ENCODE measurements around the gene KRTAP10-4. TPM values are rescaled to one million over a fixed set of nuclear protein-coding genes. Genes with fewer than 3 reads are reported as not detected.
"Not testable (repeated sequence)": the region's sequence is repeated elsewhere in the genome, so short reads cannot be mapped to it uniquely, and the experiment has no call there.

KRTAP10-4 gene
- total and polyA plus RNA-seq, 2 experiments from 2014 or later = not detected

GRCh38 chr21:44596068-44596725 is 22.7 kb downstream of the KRTAP10-4 start:
- Histone ChIP-seq H3K9me3 (ENCODE audit: low read depth) (no peaks in the 10 kb centered on the region), H3K36me3 (replicated peaks; ENCODE audit: insufficient read depth, low read depth) (no peaks in the 10 kb centered on the region), H4K20me1 (ENCODE audit: insufficient read depth, poor library complexity, severe bottlenecking) (no peaks in the 10 kb centered on the region), H3K4me2 (no peak overlapping the region), H3K27ac (no peak overlapping the region), H3K79me2 (no peaks in the 10 kb centered on the region), H3K27me3 (no peaks in the 10 kb centered on the region), H3K4me1 (ENCODE audit: insufficient read depth) (peaks cover 7% of the 10 kb centered on the region), H3K4me3 (no peak overlapping the region), H2AFZ (no peak overlapping the region), H3K9me2 (replicated peaks; ENCODE audit: insufficient read depth) (no peaks in the 10 kb centered on the region)
- no peak for DNase-seq (ENCODE audit: low spot score)
- TF ChIP-seq EZH2phosphoT487 (IDR thresholded peaks at IDR 0.05; ENCODE audit: low read depth, severe bottlenecking, unreplicated experiment) (no peak), EZH2 (IDR thresholded peaks at IDR 0.05; ENCODE audit: borderline replicate concordance) (no peak), CTCF (IDR thresholded peaks at IDR 0.05; ENCODE audit: poor library complexity) (no peak)
- 86% methylated on average over 9 of the region's 9 CpGs for WGBS (ENCODE audit: low lambda C conversion rate, missing lambda C conversion rate)

- H3K27ac ChIP-seq = no peak overlapping the region
- no peaks in the 10 kb centered on the region for H3K27me3 ChIP-seq
- TF ChIP-seq CTCF (IDR thresholded peaks at IDR 0.05; ENCODE audit: poor library complexity) (no peak), EZH2 (IDR thresholded peaks at IDR 0.05; ENCODE audit: borderline replicate concordance) (no peak), EZH2phosphoT487 (IDR thresholded peaks at IDR 0.05; ENCODE audit: low read depth, severe bottlenecking, unreplicated experiment) (no peak)
- H3K36me3 ChIP-seq (replicated peaks; ENCODE audit: insufficient read depth, low read depth) = no peaks in the 10 kb centered on the region
- peaks cover 7% of the 10 kb centered on the region for H3K4me1 ChIP-seq (ENCODE audit: insufficient read depth)
- no peak for DNase-seq (ENCODE audit: low spot score)
- no peak overlapping the region for H3K4me3 ChIP-seq
- H3K9me2 ChIP-seq (replicated peaks; ENCODE audit: insufficient read depth) = no peaks in the 10 kb centered on the region
- no peaks in the 10 kb centered on the region for H4K20me1 ChIP-seq (ENCODE audit: insufficient read depth, poor library complexity, severe bottlenecking)
- 70% methylated on average over 11 of the region's 11 CpGs for WGBS (ENCODE audit: low lambda C conversion rate, missing lambda C conversion rate)
- no peaks in the 10 kb centered on the region for H3K9me3 ChIP-seq (ENCODE audit: low read depth)
- no peaks in the 10 kb centered on the region for H3K79me2 ChIP-seq
- no peak overlapping the region for H2AFZ ChIP-seq
- no peak overlapping the region for H3K4me2 ChIP-seq
Measured at GRCh38 chr21:44598061-44598460, 24.5 kb downstream of the KRTAP10-4 start.

- Histone ChIP-seq H4K20me1 (ENCODE audit: insufficient read depth, poor library complexity, severe bottlenecking) (no peaks in the 10 kb centered on the region), H3K4me2 (no peak overlapping the region), H3K9me3 (ENCODE audit: low read depth) (no peaks in the 10 kb centered on the region), H3K36me3 (replicated peaks; ENCODE audit: insufficient read depth, low read depth) (no peaks in the 10 kb centered on the region), H3K27ac (no peak overlapping the region), H3K4me3 (no peak overlapping the region), H3K27me3 (no peaks in the 10 kb centered on the region), H3K79me2 (no peaks in the 10 kb centered on the region), H3K4me1 (ENCODE audit: insufficient read depth) (no peaks in the 10 kb centered on the region), H3K9me2 (replicated peaks; ENCODE audit: insufficient read depth) (no peaks in the 10 kb centered on the region), H2AFZ (no peak overlapping the region)
- DNase-seq (ENCODE audit: low spot score) = no peak
- WGBS (ENCODE audit: low lambda C conversion rate, missing lambda C conversion rate) = 87% methylated on average over 8 of the region's 8 CpGs
- TF ChIP-seq CTCF (IDR thresholded peaks at IDR 0.05; ENCODE audit: poor library complexity) (no peak), EZH2 (IDR thresholded peaks at IDR 0.05; ENCODE audit: borderline replicate concordance) (no peak), EZH2phosphoT487 (IDR thresholded peaks at IDR 0.05; ENCODE audit: low read depth, severe bottlenecking, unreplicated experiment) (no peak)
Measured at GRCh38 chr21:44599264-44600029, 25.9 kb downstream of the KRTAP10-4 start.

GRCh38 chr21:44600118-44600978 is 26.8 kb downstream of the KRTAP10-4 start, which contains the start of gene KRTAP10-7:
Gene KRTAP10-7 (plus strand): TSS chr21:44600597. CDS start chr21:44600622, 25 bp downstream.
- not testable (repeated sequence) for DNase-seq (ENCODE audit: low spot score); H3K27ac ChIP-seq; H3K79me2 ChIP-seq; H3K9me3 ChIP-seq (ENCODE audit: low read depth); H4K20me1 ChIP-seq (ENCODE audit: insufficient read depth, poor library complexity, severe bottlenecking); H3K4me1 ChIP-seq (ENCODE audit: insufficient read depth); H2AFZ ChIP-seq; H3K4me3 ChIP-seq; H3K36me3 ChIP-seq (replicated peaks; ENCODE audit: insufficient read depth, low read depth); H3K27me3 ChIP-seq; H3K9me2 ChIP-seq (replicated peaks; ENCODE audit: insufficient read depth); H3K4me2 ChIP-seq
- 91% methylated on average over 14 of the region's 23 CpGs for WGBS (ENCODE audit: low lambda C conversion rate, missing lambda C conversion rate)

- not testable (repeated sequence) for H3K36me3 ChIP-seq (replicated peaks; ENCODE audit: insufficient read depth, low read depth); H3K79me2 ChIP-seq; H3K9me3 ChIP-seq (ENCODE audit: low read depth); H2AFZ ChIP-seq; H3K27me3 ChIP-seq; H3K27ac ChIP-seq; H4K20me1 ChIP-seq (ENCODE audit: insufficient read depth, poor library complexity, severe bottlenecking); H3K9me2 ChIP-seq (replicated peaks; ENCODE audit: insufficient read depth); H3K4me2 ChIP-seq; DNase-seq (ENCODE audit: low spot score); H3K4me3 ChIP-seq; H3K4me1 ChIP-seq (ENCODE audit: insufficient read depth)
- 88% methylated on average over 10 of the region's 10 CpGs for WGBS (ENCODE audit: low lambda C conversion rate, missing lambda C conversion rate)
Measured at GRCh38 chr21:44601091-44601490, 27.6 kb downstream of the KRTAP10-4 start.
